Measurements from ENCODE around the gene ITGB1. TPM values are rescaled to one million over a fixed set of nuclear protein-coding genes. Genes with fewer than 3 reads are reported as not detected.
"Not testable (repeated sequence)": the region's sequence is repeated elsewhere in the genome, so short reads cannot be mapped to it uniquely, and the experiment has no call there.

Gene ITGB1
- 671 TPM for total RNA-seq

GRCh38 chr10:32958085-32959005 lies at the start of gene ITGB1:
TSS of gene ITGB1 (minus strand) at chr10:32958230. CDS start at chr10:32935558, 22,672 bp downstream.
- peak; percentile 99 for DNase-seq

GRCh38 chr10:33006342-33006887 lies 48.4 kb upstream of the ITGB1 start:
- no peak for DNase-seq

GRCh38 chr10:33005322-33006301 lies 47.6 kb upstream of the ITGB1 start:
- peak; percentile 56 for DNase-seq

- DNase-seq = no peak
Measured at GRCh38 chr10:33001908-33002492, 44.0 kb upstream of the ITGB1 start.

GRCh38 chr10:32998060-32998581 lies 40.1 kb upstream of the ITGB1 start:
- not testable (repeated sequence) for DNase-seq

GRCh38 chr10:32995751-32996150 lies 37.7 kb upstream of the ITGB1 start:
- no peak for DNase-seq

- no peak for DNase-seq
Measured at GRCh38 chr10:32995066-32995622, 37.1 kb upstream of the ITGB1 start.

- not testable (repeated sequence) for DNase-seq
Measured at GRCh38 chr10:32994632-32995031, 36.6 kb upstream of the ITGB1 start.

GRCh38 chr10:32992310-32992709 lies 34.3 kb upstream of the ITGB1 start:
- DNase-seq = not testable (repeated sequence)

- no peak for DNase-seq
Measured at GRCh38 chr10:32990811-32991210, 32.8 kb upstream of the ITGB1 start.

- DNase-seq = no peak
Measured at GRCh38 chr10:32988604-32989003, 30.6 kb upstream of the ITGB1 start.

- no peak for DNase-seq
Measured at GRCh38 chr10:32987172-32987571, 29.1 kb upstream of the ITGB1 start.

GRCh38 chr10:32985775-32986350 lies 27.8 kb upstream of the ITGB1 start:
- DNase-seq = no peak

- no peak for DNase-seq
Measured at GRCh38 chr10:32985341-32985764, 27.3 kb upstream of the ITGB1 start.

- DNase-seq = no peak
Measured at GRCh38 chr10:32984003-32984600, 26.1 kb upstream of the ITGB1 start.

- DNase-seq = no peak
Measured at GRCh38 chr10:32982911-32983909, 25.2 kb upstream of the ITGB1 start.

GRCh38 chr10:32982293-32982709 lies 24.3 kb upstream of the ITGB1 start:
- no peak for DNase-seq

- DNase-seq = no peak
Measured at GRCh38 chr10:32981760-32982159, 23.7 kb upstream of the ITGB1 start.
